GM18867 (cell line): ENCODE data around the gene SH3BP2.

Experiments
- ATAC-seq: cut with Tn5 transposase; IDR thresholded peaks from one replicate; pipeline ENCODE4 v1.9.1; 2021; ENCODE audit warnings: mild to moderate bottlenecking, moderate library complexity; ENCODE audit not compliant: unreplicated experiment

The SH3BP2 gene

DNA sequence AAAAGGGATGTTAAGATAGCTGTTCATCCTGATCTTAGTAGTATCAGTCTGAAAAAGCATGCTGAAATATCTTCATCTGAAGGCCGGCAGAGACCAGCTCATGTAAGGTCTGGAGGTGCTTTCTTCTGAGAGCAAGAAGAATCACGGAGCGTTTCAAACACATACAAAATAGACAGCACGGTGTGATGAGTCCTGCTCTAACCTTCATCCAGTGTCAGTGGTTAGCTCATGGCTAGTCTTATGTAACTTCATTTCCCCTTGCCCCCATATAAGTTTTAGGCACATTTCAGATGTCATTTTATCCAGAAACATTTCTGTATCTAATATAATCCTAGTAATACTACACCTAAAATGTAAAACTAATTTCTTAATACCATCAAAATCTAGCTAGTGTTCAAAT lies 78.6 kb downstream of the SH3BP2 start:
- ATAC-seq = no peak

DNA sequence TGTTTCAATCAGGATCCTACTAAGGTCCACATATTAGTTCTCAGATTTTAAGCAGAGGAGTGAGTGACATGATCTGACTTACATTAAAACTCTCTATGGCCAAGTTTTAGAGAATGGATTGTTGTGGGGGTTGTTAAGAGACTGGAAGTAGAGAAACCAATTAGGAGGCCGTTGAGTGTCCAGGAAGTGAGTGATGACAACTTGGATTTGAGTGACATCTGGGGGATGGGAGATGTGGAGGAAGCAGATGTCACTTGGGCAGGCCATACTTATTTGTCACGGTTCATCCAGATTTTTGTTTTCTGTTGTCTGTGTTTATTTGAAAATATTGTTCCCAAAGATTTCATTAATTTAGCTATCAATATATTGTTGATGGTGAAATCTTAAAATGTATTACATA lies 79.0 kb downstream of the SH3BP2 start:
- ATAC-seq = no peak

DNA sequence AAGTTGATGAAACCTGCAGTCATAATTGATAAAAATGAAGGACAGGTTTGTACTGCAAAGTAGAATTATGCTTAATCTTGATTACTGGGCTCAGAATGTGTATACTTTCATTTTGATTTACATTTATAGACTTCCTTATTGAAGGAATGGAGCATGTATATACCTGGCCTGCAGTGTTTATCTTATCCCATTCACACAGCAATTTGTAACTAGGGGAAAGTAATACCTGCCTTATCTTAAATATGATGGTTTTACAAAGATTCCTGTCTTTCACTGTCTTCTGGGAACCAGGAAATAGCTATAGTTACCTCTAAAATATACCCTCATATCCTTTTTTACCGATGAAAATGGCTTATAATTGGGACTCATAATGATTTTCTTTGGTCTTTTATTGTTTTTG lies 80.4 kb downstream of the SH3BP2 start:
- ATAC-seq = no peak

DNA sequence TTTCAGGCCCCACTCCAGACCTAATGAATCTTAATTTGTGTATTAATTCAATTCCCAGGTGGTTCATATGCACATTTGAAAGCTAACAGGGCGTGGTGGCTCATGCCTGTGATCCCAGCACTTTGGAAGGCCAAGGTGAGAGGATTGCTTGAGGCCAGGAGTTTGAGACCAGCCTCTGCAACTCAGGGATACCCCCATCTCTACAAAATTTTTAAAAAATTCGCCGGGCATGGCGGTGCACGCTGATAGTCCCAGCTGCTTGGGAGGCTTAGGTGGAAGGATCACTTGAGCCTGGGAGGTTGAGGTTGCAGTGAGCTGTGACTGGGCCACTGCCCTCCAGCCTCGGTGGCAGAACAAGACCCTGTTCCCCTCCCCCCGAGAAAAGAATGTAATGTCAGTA lies 82.0 kb downstream of the SH3BP2 start:
- no peak for ATAC-seq

DNA sequence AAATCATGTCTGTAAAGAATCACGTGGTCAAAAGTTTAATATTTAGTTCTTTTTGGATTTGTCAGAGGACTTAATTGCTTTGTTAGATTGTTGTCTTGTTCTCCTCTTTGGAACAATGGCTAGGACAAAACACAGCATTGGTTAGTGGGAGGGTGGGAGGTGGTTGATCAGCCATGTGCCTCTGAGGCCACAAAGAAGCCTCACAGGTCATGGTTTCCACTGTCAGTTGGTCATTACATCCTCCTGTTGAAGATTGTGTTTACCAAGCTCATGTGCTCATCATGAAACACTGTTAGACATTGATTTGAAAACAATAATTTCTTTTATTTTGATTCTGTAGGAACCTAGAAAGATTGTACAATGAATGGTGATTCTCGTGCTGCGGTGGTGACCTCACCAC lies 82.7 kb downstream of the SH3BP2 start:
- ATAC-seq = no peak

DNA sequence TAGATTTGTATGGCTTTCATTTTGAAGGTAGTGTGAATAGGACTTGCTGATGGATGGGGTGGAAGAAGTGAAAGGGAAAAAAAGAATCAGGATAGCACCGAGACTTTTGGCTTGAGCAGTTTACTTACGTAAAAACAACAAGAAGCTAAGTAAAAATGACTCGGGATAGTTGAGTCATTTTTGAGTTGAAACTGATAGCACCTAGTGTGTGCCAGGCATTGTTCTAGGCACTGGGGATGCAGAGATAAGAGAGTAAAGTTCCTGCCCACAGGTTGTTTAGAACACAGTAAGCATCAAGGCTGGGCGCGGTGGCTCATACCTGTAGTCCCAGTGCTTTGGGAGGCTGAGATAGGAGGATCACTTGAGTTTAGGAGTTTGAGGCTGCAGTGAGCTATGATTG lies 85.5 kb downstream of the SH3BP2 start:
- no peak for ATAC-seq

DNA sequence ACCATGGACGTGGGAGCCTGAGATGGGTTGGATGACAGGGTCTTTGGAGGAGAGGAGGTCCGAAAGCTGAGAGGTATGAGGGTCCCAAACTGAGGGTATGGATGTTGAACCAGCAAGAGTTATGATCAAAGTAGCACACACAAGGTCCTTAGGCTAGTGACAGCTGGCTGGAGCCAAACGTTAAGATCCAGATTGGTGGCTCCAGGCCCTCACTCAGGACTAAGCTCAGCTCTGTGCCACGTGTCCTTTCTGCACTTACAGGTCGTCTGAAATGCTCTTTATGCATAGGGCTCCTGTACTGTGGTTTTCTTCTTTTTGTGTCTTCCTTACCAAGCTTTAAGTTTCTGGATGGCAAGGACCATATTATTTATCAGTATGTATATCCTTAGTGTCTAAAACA lies 86.1 kb downstream of the SH3BP2 start:
- ATAC-seq = no peak

DNA sequence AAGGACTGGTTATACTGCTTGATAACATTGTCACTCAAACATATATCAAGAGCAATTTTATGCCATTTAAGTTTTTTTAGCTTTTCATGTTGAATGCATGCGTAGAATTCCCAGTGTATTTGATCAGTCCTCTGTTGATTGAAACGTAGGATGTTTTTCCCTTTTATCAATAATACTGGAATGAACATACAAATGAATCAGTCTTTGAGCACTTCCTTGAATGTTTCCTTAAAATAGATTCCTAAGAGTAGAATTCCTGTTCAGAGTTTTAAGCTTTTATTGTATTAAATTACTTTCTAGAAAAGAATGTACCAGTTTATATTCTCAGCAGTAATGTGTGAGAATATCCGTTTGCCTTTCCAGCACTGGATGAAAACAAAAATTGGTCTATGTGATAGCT lies 88.5 kb downstream of the SH3BP2 start:
- ATAC-seq = no peak

DNA sequence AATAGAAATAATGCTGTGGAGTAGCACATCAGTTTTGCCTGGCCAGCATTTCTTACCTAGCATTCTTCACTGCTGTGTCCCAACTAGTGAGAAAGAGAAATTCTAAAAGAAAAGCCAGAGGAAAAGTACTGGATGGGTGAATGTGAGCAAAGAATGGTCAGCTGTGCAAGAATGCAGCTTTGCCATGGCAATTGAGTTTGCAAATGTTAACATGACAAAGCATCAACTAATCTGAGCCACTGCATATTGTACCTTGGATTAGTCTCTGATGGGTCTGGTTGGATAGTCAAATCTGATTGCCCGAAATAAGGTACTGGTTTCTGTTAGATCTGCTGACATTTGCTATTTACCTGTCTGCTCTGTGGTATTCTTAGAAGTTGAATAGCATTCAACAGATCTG lies 89.5 kb downstream of the SH3BP2 start:
- ATAC-seq = no peak

DNA sequence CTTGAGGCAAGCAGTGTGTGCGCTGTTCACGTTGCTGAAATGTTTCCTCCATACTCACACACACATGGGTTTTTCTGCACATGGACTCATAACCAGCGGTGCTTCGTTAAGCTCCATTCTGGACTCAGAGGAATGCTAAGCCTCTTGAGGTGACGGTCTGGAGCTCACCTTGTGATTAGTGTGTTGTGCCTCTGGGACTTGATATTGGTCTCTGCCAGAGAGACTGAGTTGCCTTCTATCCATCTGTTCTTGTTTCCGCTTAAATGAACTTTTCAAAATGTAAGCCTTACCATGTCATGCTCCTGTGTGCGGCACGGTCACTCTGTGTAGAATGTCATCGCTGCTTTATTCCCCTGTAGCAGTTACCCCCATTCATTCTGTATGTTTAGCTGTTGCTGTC lies 93.3 kb downstream of the SH3BP2 start:
- no peak for ATAC-seq

DNA sequence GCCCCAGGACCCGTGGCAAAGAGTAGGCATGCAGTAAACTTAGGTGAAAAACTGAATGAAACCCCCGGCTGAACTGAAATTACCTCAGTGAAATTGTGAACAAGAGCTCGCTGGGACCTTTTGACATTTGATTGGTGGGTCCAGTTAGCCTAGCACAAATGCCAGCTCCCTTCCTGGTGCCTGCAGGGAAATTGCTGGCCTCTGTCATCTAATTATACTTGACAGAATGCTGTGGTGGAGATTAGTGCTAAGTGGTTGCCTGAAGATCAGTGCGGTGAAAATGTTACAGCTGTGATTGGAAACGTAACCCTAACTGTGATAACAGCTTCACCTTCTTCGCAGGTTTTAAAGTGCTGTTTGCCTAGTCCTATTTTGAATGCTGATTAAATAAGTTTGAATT lies 93.7 kb downstream of the SH3BP2 start:
- ATAC-seq = no peak

DNA sequence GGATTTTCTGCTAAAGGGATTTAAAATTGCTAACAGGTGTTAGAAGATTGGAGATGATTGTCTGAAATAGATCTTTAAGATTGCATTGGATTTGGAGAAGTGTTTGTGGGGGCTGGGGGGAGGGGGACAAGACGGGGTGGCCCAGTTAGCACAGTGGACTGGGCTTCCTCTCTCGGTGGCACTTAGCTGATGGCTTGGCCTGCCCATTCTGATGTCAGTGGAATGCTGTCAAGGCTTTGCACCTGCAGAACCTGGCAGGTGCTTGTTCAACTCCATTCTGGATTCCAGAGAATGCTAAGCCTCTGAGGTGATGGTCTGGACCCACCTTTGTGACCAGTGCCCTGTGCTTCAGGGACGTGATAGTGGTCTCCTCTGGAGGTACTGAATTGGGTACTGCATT lies 94.5 kb downstream of the SH3BP2 start:
- no peak for ATAC-seq

DNA sequence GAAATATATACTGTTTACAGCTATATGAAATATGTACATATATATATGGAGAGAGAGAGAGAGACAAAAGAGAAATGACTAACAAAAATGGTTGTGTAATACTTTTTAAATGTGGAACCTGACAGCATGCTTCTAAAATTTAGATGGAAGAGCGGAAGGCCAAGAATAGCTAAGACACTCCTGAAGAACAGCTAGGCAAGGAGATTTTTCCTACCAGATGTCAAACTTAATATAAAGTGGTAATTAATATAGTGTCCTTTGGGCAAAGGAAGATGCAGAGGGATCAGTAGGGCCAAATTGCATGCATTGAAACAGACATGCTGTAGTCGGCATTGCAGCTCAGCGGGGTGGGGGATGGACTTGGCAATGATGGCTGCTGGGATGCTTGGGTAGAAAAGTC lies 96.0 kb downstream of the SH3BP2 start:
- no peak for ATAC-seq
